SU-DHL-6 (cell line): ENCODE data around the gene RBFOX2.

Source experiments
- CTCF ChIP-seq: fragments of 200-600 bp; sonication (generic); IDR thresholded peaks from one replicate; pipeline ENCODE4 v1.5.1; 2017; ENCODE audit warnings: antibody characterized with exemption, mild to moderate bottlenecking, low read length, moderate library complexity; ENCODE audit not compliant: insufficient read depth, poor library complexity, severe bottlenecking
- EZH2phosphoT487 ChIP-seq: fragments of 200-600 bp; sonication (generic), shearing (Covaris generic); conservative IDR thresholded peaks from 2 replicates; pipeline ENCODE4 v1.6.1; 2018; ENCODE audit warnings: mild to moderate bottlenecking, antibody characterized with exemption, low read length, moderate library complexity, mixed read lengths

GRCh38 chr22:36014546-36015074 lies 14.0 kb downstream of the RBFOX2 start:
- TF ChIP-seq CTCF = no peak
- TF ChIP-seq EZH2phosphoT487 = no peak
